Mucosa of stomach (tissue), 1 donor: Measurements from ENCODE around the gene NMRK2.
"Not testable (repeated sequence)": the region's sequence is repeated elsewhere in the genome, so short reads cannot be mapped to it uniquely, and the experiment has no call there.

Source experiments
- H3K27me3 ChIP-seq: one replicate; pipeline ENCODE4 v1.7.0; 2013; ENCODE audit warnings: mild to moderate bottlenecking, low read length; ENCODE audit not compliant: control insufficient read depth, insufficient read depth
- H3K36me3 ChIP-seq: one replicate; pipeline ENCODE4 v1.7.0; 2013; ENCODE audit warnings: low read length; ENCODE audit not compliant: control insufficient read depth, insufficient read depth
- H3K4me1 ChIP-seq: one replicate; pipeline ENCODE4 v1.7.0; 2013; ENCODE audit warnings: mild to moderate bottlenecking, low read length; ENCODE audit not compliant: control insufficient read depth, insufficient read depth
- H3K4me3 ChIP-seq: one replicate; pipeline ENCODE4 v1.7.0; 2013; ENCODE audit warnings: low read length
- H3K9ac ChIP-seq: one replicate; pipeline ENCODE4 v1.7.0; 2013; ENCODE audit warnings: mild to moderate bottlenecking, low read length, moderate library complexity
- H3K9me3 ChIP-seq: one replicate; pipeline ENCODE4 v1.7.0; 2013; ENCODE audit warnings: mild to moderate bottlenecking, low read length, moderate library complexity; ENCODE audit not compliant: control insufficient read depth
- donor health status: Pancreatic carcinoma.

NMRK2 gene

GRCh38 chr19:3932931-3933810, at the start of gene NMRK2:
NMRK2 (plus strand) TSS chr19:3933069; CDS start chr19:3933672, 603 bp downstream.
- no peaks in the 10 kb centered on the region for H3K4me1 ChIP-seq
- no peak within 1 kb of the TSS for H3K9ac ChIP-seq
- no peak within 1 kb of the TSS for H3K4me3 ChIP-seq
- H3K36me3 ChIP-seq = no peaks in the 10 kb centered on the region
- H3K9me3 ChIP-seq = no peaks in the 10 kb centered on the region
- H3K27me3 ChIP-seq = peaks cover 12% of the 10 kb centered on the region

GRCh38 chr19:3890591-3890990, 42.3 kb upstream of the NMRK2 start:
- H3K4me3 ChIP-seq = no peak overlapping the region
- H3K36me3 ChIP-seq = no peaks in the 10 kb centered on the region
- no peak overlapping the region for H3K9ac ChIP-seq

DNA sequence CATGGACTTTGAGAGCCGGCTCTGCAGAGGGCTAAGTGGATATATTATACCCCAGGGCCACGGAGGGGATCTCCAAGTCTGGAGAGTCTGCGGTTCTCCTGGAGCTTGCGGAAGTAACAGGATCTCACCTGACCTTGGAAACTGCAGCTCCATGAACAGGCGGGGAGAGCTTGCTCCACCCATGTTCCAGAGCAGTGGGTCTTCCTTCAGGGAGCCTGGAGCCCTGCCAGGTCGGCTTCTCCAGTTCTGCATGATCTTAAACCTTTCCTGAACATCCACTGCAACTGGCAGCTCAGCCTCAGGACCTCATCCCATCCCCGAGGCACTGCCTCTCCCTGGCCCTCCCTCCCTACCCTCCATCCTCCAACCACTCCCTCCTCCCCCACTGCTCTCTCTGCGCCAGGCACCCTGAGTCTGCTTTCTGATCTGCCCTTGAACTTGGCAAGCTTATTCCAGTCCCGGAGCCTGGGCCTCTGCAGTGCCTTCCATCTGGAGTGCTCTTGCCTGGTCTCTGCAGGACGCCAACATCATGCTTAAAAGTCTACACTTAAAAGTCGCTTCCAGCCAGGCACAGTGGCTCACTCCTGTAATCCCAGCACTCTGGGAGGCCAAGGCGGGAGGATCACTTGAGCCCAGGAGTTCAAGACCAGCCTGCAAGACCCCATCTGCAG, 39.2 kb upstream of the NMRK2 start:
- H3K36me3 ChIP-seq = no peaks in the 10 kb centered on the region
- H3K9ac ChIP-seq = no peak overlapping the region
- no peaks in the 10 kb centered on the region for H3K27me3 ChIP-seq
- H3K9me3 ChIP-seq = no peaks in the 10 kb centered on the region
- no peak overlapping the region for H3K4me3 ChIP-seq
- no peaks in the 10 kb centered on the region for H3K4me1 ChIP-seq

More at GRCh38 chr19:3890591-3890990, 42.3 kb upstream of the NMRK2 start:
- no peaks in the 10 kb centered on the region for H3K27me3 ChIP-seq
- no peaks in the 10 kb centered on the region for H3K9me3 ChIP-seq
- H3K4me1 ChIP-seq = no peaks in the 10 kb centered on the region

GRCh38 chr19:3894959-3895358, 37.9 kb upstream of the NMRK2 start:
- not testable (repeated sequence) for H3K9ac ChIP-seq, H3K27me3 ChIP-seq, H3K36me3 ChIP-seq, H3K9me3 ChIP-seq, H3K4me3 ChIP-seq, H3K4me1 ChIP-seq

DNA sequence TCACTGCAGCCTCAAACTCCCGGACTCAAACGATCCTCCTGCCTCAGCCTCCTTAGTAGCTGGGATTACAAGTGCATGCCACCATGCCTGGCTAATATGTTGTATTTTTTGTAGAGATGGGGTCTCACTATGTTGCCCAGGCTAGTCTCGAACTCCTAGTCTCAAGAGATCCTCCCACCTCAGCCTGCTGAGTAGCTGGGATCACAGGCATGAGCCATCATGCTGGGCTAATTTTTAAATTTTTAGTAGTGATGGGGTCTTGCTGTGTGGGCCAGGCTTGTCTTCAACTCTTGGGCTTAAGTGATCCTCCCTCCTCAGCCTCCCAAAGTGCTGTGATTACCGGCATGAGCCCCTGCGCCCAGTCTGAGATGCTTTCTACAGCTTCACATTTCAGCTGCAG, 37.1 kb upstream of the NMRK2 start:
- Histone ChIP-seq H3K9ac (no peak overlapping the region), H3K27me3 (no peaks in the 10 kb centered on the region), H3K36me3 (no peaks in the 10 kb centered on the region), H3K9me3 (no peaks in the 10 kb centered on the region), H3K4me3 (no peak overlapping the region), H3K4me1 (no peaks in the 10 kb centered on the region)

DNA sequence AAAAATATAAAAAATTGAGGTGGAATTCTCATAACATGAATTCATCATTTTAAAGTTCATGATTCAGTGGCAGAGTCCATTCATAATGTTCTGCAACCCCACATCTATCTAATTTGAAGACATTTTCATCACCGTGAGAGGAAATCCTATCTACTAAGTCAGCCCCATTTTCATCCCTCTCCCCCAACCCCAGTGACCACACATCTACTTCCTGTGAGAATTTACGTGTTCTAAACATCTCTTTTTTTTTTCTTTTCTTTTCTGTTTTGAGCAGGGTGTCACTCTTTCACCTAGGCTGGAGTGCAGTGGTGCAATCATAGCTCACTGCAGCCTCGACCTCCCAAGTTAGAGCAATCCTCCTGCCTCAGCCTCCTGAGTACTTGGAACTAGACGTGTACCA, 34.9 kb upstream of the NMRK2 start:
- no peak overlapping the region for H3K4me3 ChIP-seq
- H3K9me3 ChIP-seq = no peaks in the 10 kb centered on the region
- no peak overlapping the region for H3K9ac ChIP-seq
- no peaks in the 10 kb centered on the region for H3K4me1 ChIP-seq
- no peaks in the 10 kb centered on the region for H3K36me3 ChIP-seq
- no peaks in the 10 kb centered on the region for H3K27me3 ChIP-seq

DNA sequence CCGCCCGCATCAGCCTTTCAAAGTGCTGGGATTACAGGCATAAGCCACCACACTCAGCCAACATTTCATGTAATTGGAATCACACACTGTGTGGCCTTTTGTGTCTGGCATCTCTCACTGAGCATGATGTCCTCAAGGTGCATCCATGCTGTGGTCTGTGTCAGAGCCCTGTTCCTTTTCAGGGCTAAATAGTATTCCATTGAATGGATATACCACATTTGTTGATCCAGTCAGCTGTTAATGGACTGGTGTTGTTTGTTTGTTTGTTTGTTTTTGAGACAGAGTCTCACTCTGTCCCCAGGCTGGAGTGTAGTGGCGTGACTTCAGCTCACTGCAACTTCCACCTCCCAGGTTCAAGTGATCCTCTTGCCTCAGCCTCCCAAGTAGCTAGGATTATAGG, 34.4 kb upstream of the NMRK2 start:
- H3K9ac ChIP-seq = no peak overlapping the region
- H3K27me3 ChIP-seq = no peaks in the 10 kb centered on the region
- no peak overlapping the region for H3K4me3 ChIP-seq
- no peaks in the 10 kb centered on the region for H3K4me1 ChIP-seq
- H3K9me3 ChIP-seq = no peaks in the 10 kb centered on the region
- H3K36me3 ChIP-seq = no peaks in the 10 kb centered on the region

DNA sequence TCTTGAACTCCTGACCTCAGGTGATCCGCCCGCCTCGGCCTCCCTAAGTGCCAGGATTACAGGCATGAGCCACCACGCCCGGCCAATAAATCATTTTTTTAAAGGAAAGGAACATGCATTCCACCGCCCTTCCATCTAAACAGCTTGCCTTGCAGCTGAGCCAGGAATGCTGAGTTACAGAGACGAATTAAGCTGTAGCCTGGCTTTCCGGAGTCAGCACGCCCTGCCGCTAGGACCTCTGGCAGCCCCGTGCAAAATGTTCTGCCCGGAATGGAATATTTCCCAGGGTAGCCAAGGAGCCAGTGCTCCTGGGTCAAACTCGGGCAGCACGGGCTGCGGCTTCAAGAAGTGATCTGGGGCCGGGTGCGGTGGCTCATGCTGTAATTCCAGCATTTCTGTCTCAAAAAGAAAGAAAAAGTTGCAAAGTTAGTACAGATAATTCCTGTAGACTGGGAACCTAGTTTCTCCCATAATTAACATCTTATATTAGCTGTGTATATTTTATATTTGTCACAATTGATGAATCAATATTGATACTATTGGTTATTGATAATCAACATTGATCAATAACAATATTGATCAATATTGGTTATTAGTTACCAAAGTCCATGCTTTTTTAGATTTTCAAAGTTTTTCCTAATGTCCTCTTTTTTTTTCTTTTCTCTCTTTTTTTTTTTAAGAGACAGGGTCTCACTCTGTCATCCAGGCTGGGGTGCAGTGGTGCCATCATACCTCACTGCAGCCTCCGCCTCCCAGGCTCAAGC, 33.2 kb upstream of the NMRK2 start:
- no peaks in the 10 kb centered on the region for H3K9me3 ChIP-seq
- no peak overlapping the region for H3K4me3 ChIP-seq
- H3K36me3 ChIP-seq = no peaks in the 10 kb centered on the region
- H3K4me1 ChIP-seq = no peaks in the 10 kb centered on the region
- H3K9ac ChIP-seq = no peak overlapping the region
- no peaks in the 10 kb centered on the region for H3K27me3 ChIP-seq

DNA sequence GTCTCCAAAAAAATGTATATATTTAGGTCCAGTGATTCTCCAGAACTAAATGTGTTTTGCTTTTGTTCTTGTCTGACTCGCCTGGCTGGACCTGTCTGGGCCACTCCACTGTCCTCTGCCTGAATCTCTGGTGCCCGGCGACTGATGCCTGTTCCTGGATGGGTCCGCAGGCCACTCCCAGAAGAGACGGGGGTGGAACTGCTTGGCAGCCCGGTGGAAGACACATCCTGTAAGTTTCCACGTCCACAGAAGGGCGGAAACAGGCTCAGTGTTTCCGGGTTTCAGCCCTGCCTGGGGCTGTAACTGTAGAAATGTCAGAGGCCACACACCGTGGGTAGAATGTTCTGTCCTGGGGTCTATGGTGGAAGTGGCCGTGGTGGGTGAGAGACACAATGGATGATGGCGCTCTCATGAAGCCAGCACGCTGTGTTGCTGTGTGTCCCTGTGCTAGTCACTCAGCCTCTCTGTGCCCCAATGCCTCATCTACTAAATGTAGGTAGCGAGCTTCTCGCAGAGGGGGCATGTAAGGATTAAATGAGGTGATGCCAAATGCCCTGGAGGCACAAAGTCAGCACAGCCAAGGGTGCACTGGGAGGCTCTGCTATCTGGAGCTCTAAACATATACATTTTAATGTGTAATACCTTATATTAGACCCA, 30.4 kb upstream of the NMRK2 start:
- Histone ChIP-seq H3K36me3 (no peaks in the 10 kb centered on the region), H3K9ac (no peak overlapping the region), H3K27me3 (no peaks in the 10 kb centered on the region), H3K9me3 (no peaks in the 10 kb centered on the region), H3K4me3 (no peak overlapping the region), H3K4me1 (no peaks in the 10 kb centered on the region)

DNA sequence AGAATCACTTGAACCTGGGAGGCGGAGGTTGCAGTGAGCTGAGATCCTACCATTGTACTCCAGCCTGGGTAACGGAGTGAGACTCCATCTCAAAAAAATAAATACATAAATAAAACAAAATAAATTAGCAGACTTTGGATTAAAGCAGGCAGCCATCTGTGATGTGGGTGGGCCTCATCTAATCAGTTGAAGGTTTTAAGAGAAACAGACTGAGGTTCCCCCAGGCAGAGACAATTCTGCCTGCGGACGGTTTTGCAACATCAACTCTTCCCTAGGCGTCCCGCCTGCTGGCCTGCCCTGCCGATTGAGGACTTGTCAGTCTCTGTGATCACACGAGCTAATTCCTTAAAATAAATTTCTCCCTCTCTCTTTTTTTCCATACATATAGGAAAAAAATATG, 28.6 kb upstream of the NMRK2 start:
- H3K9ac ChIP-seq = no peak overlapping the region
- H3K4me1 ChIP-seq = no peaks in the 10 kb centered on the region
- H3K27me3 ChIP-seq = no peaks in the 10 kb centered on the region
- no peak overlapping the region for H3K4me3 ChIP-seq
- no peaks in the 10 kb centered on the region for H3K36me3 ChIP-seq
- H3K9me3 ChIP-seq = no peaks in the 10 kb centered on the region

- no peaks in the 10 kb centered on the region for H3K27me3 ChIP-seq
- H3K9ac ChIP-seq = no peak overlapping the region
- no peaks in the 10 kb centered on the region for H3K4me1 ChIP-seq
- H3K36me3 ChIP-seq = no peaks in the 10 kb centered on the region
- H3K9me3 ChIP-seq = peaks cover 4% of the 10 kb centered on the region
- H3K4me3 ChIP-seq = no peak overlapping the region
Measured at GRCh38 chr19:3907626-3908265, 25.1 kb upstream of the NMRK2 start.
